DOHH2 (cell line): ENCODE data around the gene LRRC8D.

Source experiments
- H3F3A ChIP-seq: fragments of 200-600 bp; sonication (generic), shearing (Covaris generic); 2 replicates; pipeline ENCODE4 v1.6.0; 2016; ENCODE audit warnings: antibody characterized with exemption, mild to moderate bottlenecking; ENCODE audit not compliant: control insufficient read depth, insufficient read depth
- H3K27ac ChIP-seq: fragments of 200-600 bp; sonication (generic); 2 replicates; pipeline ENCODE4 v1.5.1; 2014; ENCODE audit warnings: low read depth, mild to moderate bottlenecking, low read length, moderate library complexity
- H3K27me3 ChIP-seq: fragments of 200-600 bp; sonication (generic); 2 replicates; pipeline ENCODE4 v1.6.1; 2014; ENCODE audit warnings: mild to moderate bottlenecking, low read length, mixed read lengths; ENCODE audit not compliant: control insufficient read depth
- H3K36me3 ChIP-seq: fragments of 200-600 bp; sonication (generic); 2 replicates; pipeline ENCODE4 v1.6.1; 2014; ENCODE audit warnings: mild to moderate bottlenecking, low read length, moderate library complexity, mixed read lengths; ENCODE audit not compliant: control insufficient read depth
- H3K4me1 ChIP-seq: fragments of 200-600 bp; sonication (generic); 2 replicates; pipeline ENCODE4 v1.6.1; 2014; ENCODE audit warnings: mild to moderate bottlenecking, low read length, mixed read lengths; ENCODE audit not compliant: control insufficient read depth
- H3K4me2 ChIP-seq: fragments of 200-600 bp; sonication (generic); 2 replicates; pipeline ENCODE4 v1.6.0; 2014; ENCODE audit warnings: mild to moderate bottlenecking, low read length, moderate library complexity
- H3K4me3 ChIP-seq: fragments of 200-600 bp; sonication (generic); 2 replicates; pipeline ENCODE4 v1.5.1; 2014; ENCODE audit warnings: mild to moderate bottlenecking, low read length, mixed read lengths
- H3K79me2 ChIP-seq: fragments of 200-600 bp; sonication (generic); 2 replicates; pipeline ENCODE4 v1.6.1; 2014; ENCODE audit warnings: mild to moderate bottlenecking, low read length, mixed read lengths; ENCODE audit not compliant: control insufficient read depth
- H3K9me2 ChIP-seq: fragments of 200-600 bp; sonication (generic); replicated peaks from 2 replicates; pipeline ENCODE4 v1.6.1; 2014; ENCODE audit warnings: mild to moderate bottlenecking, low read length, mixed read lengths; ENCODE audit not compliant: control insufficient read depth
- H3K9me3 ChIP-seq: fragments of 200-600 bp; sonication (generic); 2 replicates; pipeline ENCODE4 v1.6.1; 2014; ENCODE audit warnings: antibody characterized with exemption, low read length, mixed read lengths; ENCODE audit not compliant: control insufficient read depth, insufficient read depth
- H4K20me1 ChIP-seq: fragments of 200-600 bp; sonication (generic); 2 replicates; pipeline ENCODE4 v1.6.0; 2014; ENCODE audit warnings: low read depth, mild to moderate bottlenecking, antibody characterized with exemption, low read length, moderate library complexity; ENCODE audit not compliant: control insufficient read depth, insufficient read depth
- CTCF ChIP-seq: fragments of 200-600 bp; sonication (generic); IDR thresholded peaks from one replicate; pipeline ENCODE4 v1.5.1; 2014; ENCODE audit warnings: antibody characterized with exemption, mild to moderate bottlenecking, low read depth, low read length; ENCODE audit not compliant: poor library complexity, severe bottlenecking
- EZH2phosphoT487 ChIP-seq: fragments of 200-600 bp; sonication (generic); IDR thresholded peaks from 2 replicates; pipeline ENCODE4 v1.6.1; 2017; ENCODE audit warnings: borderline replicate concordance, mild to moderate bottlenecking, antibody characterized with exemption, low read length, moderate library complexity, mixed read lengths

The LRRC8D gene

GRCh38 chr1:89892816-89893215 lies 72.0 kb downstream of the LRRC8D start:
- Histone ChIP-seq H3K4me3 (no peak overlapping the region), H3F3A (no peaks in the 10 kb centered on the region), H3K27me3 (no peaks in the 10 kb centered on the region), H3K36me3 (no peaks in the 10 kb centered on the region), H3K4me1 (no peaks in the 10 kb centered on the region), H3K4me2 (no peak overlapping the region), H3K79me2 (no peaks in the 10 kb centered on the region), H4K20me1 (peaks cover 3% of the 10 kb centered on the region; the same call in 1 of the 2 replicates), H3K9me3 (no peaks in the 10 kb centered on the region), H3K27ac (no peak overlapping the region), H3K9me2 (no peaks in the 10 kb centered on the region)
- TF ChIP-seq EZH2phosphoT487 (no peak), CTCF (no peak)

- Histone ChIP-seq H3K27me3 (no peaks in the 10 kb centered on the region), H3K36me3 (no peaks in the 10 kb centered on the region), H3K4me1 (no peaks in the 10 kb centered on the region), H3K4me3 (no peak overlapping the region), H3K9me3 (no peaks in the 10 kb centered on the region), H4K20me1 (peaks cover 3% of the 10 kb centered on the region; the same call in 1 of the 2 replicates), H3K4me2 (no peak overlapping the region), H3K79me2 (no peaks in the 10 kb centered on the region), H3K27ac (no peak overlapping the region), H3K9me2 (no peaks in the 10 kb centered on the region), H3F3A (no peaks in the 10 kb centered on the region)
- TF ChIP-seq CTCF (no peak), EZH2phosphoT487 (no peak)
Observed at GRCh38 chr1:89894210-89895201, 73.7 kb downstream of the LRRC8D start.

GRCh38 chr1:89896105-89896942 lies 75.5 kb downstream of the LRRC8D start:
- Histone ChIP-seq H3K4me3 (no peak overlapping the region), H4K20me1 (peaks cover 3% of the 10 kb centered on the region; the same call in 1 of the 2 replicates), H3K4me2 (no peak overlapping the region), H3F3A (no peaks in the 10 kb centered on the region), H3K36me3 (no peaks in the 10 kb centered on the region), H3K27ac (no peak overlapping the region), H3K79me2 (no peaks in the 10 kb centered on the region), H3K4me1 (peaks cover 15% of the 10 kb centered on the region), H3K9me2 (no peaks in the 10 kb centered on the region), H3K27me3 (no peaks in the 10 kb centered on the region), H3K9me3 (no peaks in the 10 kb centered on the region)
- no peak for TF ChIP-seq EZH2phosphoT487
- no peak for TF ChIP-seq CTCF
